IMR-90 (cell line): ENCODE measurements around the gene DYNC2LI1. TPM values are rescaled to one million over a fixed set of nuclear protein-coding genes. Genes with fewer than 3 reads are reported as not detected.

Experiments
- ATAC-seq: fragments of 200-7000 bp; cut with Tn5 transposase; 2 replicates; pipeline ENCODE4 v1.9.1; 2020; ENCODE audit warnings: low read depth, mild to moderate bottlenecking, moderate library complexity
- BruUV-seq: library from RNA; stranded (reverse); fragments of 400-500 nt; replicated peaks from 2 replicates; lab custom pipeline; 2021; lab: Mats Ljungman, UMichigan
- CTCF ChIA-PET: fragments of 300-600 bp; formaldehyde crosslinking; extraction: SDS; loops from one replicate; lab custom pipeline; 2021; ENCODE audit warnings: antibody characterized with exemption; lab: Yijun Ruan, JAX
- POLR2A ChIA-PET: fragments of 300-600 bp; sonication (Branson Sonifier 250); formaldehyde crosslinking; loops from one replicate; lab custom pipeline; 2022; ENCODE audit warnings: antibody characterized with exemption; ENCODE audit not compliant: unreplicated experiment; lab: Charles Lee
- DNase-seq: peaks from one replicate; pipeline ENCODE4 v3.0.0; 2013
- H2AFZ ChIP-seq: replicated peaks from 2 replicates; pipeline ENCODE3; 2013; ENCODE audit warnings: low read length, mild to moderate bottlenecking; ENCODE audit not compliant: poor library complexity
- H2AK5ac ChIP-seq: 2 replicates; pipeline ENCODE4 v1.6.1; 2013; ENCODE audit warnings: low read depth, low read length, inconsistent platforms
- H2AK9ac ChIP-seq: replicated peaks from 2 replicates; pipeline ENCODE3; 2013; ENCODE audit warnings: mild to moderate bottlenecking, low read depth, low read length, moderate library complexity; ENCODE audit not compliant: poor library complexity
- H2BK120ac ChIP-seq: 2 replicates; pipeline ENCODE4 v1.6.1; 2013; ENCODE audit warnings: low read depth, low read length, inconsistent platforms
- H2BK15ac ChIP-seq: 3 replicates; pipeline ENCODE4 v1.6.1; 2013; ENCODE audit warnings: low read depth, low read length, inconsistent platforms
- H2BK20ac ChIP-seq: 2 replicates; pipeline ENCODE4 v1.6.1; 2013; ENCODE audit warnings: low read depth, mild to moderate bottlenecking, inconsistent platforms, low read length, moderate library complexity
- H2BK5ac ChIP-seq: 2 replicates; pipeline ENCODE4 v1.6.1; 2013; ENCODE audit warnings: mild to moderate bottlenecking, low read depth, low read length, inconsistent platforms; ENCODE audit not compliant: poor library complexity, severe bottlenecking
- H3K14ac ChIP-seq: replicated peaks from 2 replicates; pipeline ENCODE4 v1.6.1; 2013; ENCODE audit warnings: low read depth, low read length, inconsistent platforms
- H3K18ac ChIP-seq: 2 replicates; pipeline ENCODE4 v1.6.1; 2013; ENCODE audit warnings: low read depth, low read length, control low read depth
- H3K23ac ChIP-seq: 2 replicates; pipeline ENCODE4 v1.6.1; 2013; ENCODE audit warnings: low read depth, low read length, inconsistent platforms
- H3K27ac ChIP-seq: 2 replicates; pipeline ENCODE4 v1.5.1; 2013; ENCODE audit warnings: mild to moderate bottlenecking, control low read depth, low read length; ENCODE audit not compliant: insufficient read depth
- H3K27me3 ChIP-seq: 2 replicates; pipeline ENCODE4 v1.6.1; 2013; ENCODE audit warnings: low read length; ENCODE audit not compliant: control insufficient read depth, insufficient read depth
- H3K36me3 ChIP-seq: 2 replicates; pipeline ENCODE4 v1.6.1; 2013; ENCODE audit warnings: low read length, mixed read lengths; ENCODE audit not compliant: control insufficient read depth, insufficient read depth
- H3K4ac ChIP-seq: 2 replicates; pipeline ENCODE4 v1.6.1; 2013; ENCODE audit warnings: low read depth, low read length, inconsistent platforms
- H3K4me1 ChIP-seq: 2 replicates; pipeline ENCODE4 v1.6.1; 2013; ENCODE audit warnings: low read length, mixed read lengths; ENCODE audit not compliant: control insufficient read depth, insufficient read depth
- H3K4me2 ChIP-seq: 2 replicates; pipeline ENCODE4 v1.6.1; 2013; ENCODE audit warnings: low read depth, mild to moderate bottlenecking, control low read depth, low read length, moderate library complexity
- H3K4me3 ChIP-seq: 2 replicates; pipeline ENCODE4 v1.5.1; 2013; ENCODE audit warnings: low read depth, mild to moderate bottlenecking, control low read depth, low read length, moderate library complexity; ENCODE audit not compliant: insufficient read depth
- H3K56ac ChIP-seq: 2 replicates; pipeline ENCODE4 v1.6.1; 2013; ENCODE audit warnings: low read length, inconsistent platforms; ENCODE audit not compliant: insufficient read depth; ENCODE audit errors: extremely low read depth
- H3K79me1 ChIP-seq, 2 experiments: 2 replicates each; pipeline ENCODE4 v1.6.1; 2013; ENCODE audit warnings: low read length in 2 of 2, inconsistent platforms in 1 of 2, low read depth in 1 of 2
- H3K9ac ChIP-seq: 2 replicates; pipeline ENCODE4 v1.6.1; 2013; ENCODE audit warnings: low read depth, low read length, control low read depth
- H3K9me1 ChIP-seq: 2 replicates; pipeline ENCODE4 v1.6.1; 2013; ENCODE audit warnings: low read length, inconsistent platforms; ENCODE audit not compliant: insufficient read depth
- H3K9me3 ChIP-seq: 2 replicates; pipeline ENCODE4 v1.6.1; 2013; ENCODE audit warnings: low read length; ENCODE audit not compliant: control insufficient read depth, insufficient read depth
- H4K20me1 ChIP-seq: 2 replicates; pipeline ENCODE4 v1.6.1; 2013; ENCODE audit warnings: low read length, inconsistent platforms; ENCODE audit not compliant: insufficient read depth
- H4K5ac ChIP-seq: 2 replicates; pipeline ENCODE4 v1.6.1; 2013; ENCODE audit warnings: mild to moderate bottlenecking, low read depth, low read length, control low read depth
- H4K8ac ChIP-seq, 2 experiments: 2 replicates each; pipeline ENCODE4 v1.6.1; 2013; ENCODE audit warnings: low read depth in 2 of 2, low read length in 2 of 2, control low read depth in 1 of 2, inconsistent platforms in 1 of 2
- H4K91ac ChIP-seq: 2 replicates; pipeline ENCODE4 v1.6.1; 2013; ENCODE audit warnings: low read depth, low read length, inconsistent platforms; ENCODE audit not compliant: insufficient read depth
- BHLHE40 ChIP-seq: fragments of 150-350 bp; IDR thresholded peaks from 2 replicates; pipeline ENCODE4 v1.6.1; 2016; ENCODE audit warnings: mild to moderate bottlenecking, low read depth, low read length
- CTCF ChIP-seq: conservative IDR thresholded peaks from 2 replicates; pipeline ENCODE4 v1.5.1; 2012; ENCODE audit warnings: mild to moderate bottlenecking, low read depth, low read length, improper control_type of control experiment
- FOS ChIP-seq: fragments of 150-350 bp; IDR thresholded peaks from 2 replicates; pipeline ENCODE4 v1.6.1; 2016; ENCODE audit warnings: low read depth, low read length
- MAFK ChIP-seq: IDR thresholded peaks from 2 replicates; pipeline ENCODE4 v1.6.1; 2012; ENCODE audit warnings: low read depth, low read length, improper control_type of control experiment
- NFE2L2 ChIP-seq: fragments of 150-350 bp; IDR thresholded peaks from 2 replicates; pipeline ENCODE4 v1.6.1; 2016; ENCODE audit warnings: low read depth, mild to moderate bottlenecking, low read length
- RCOR1 ChIP-seq: IDR thresholded peaks from 2 replicates; pipeline ENCODE4 v1.6.1; 2012; ENCODE audit warnings: mild to moderate bottlenecking, low read length, improper control_type of control experiment; ENCODE audit not compliant: insufficient replicate concordance
- RFX5 ChIP-seq: IDR thresholded peaks from 2 replicates; pipeline ENCODE4 v1.8.0; 2012; ENCODE audit warnings: low read depth, mild to moderate bottlenecking, low read length, moderate library complexity
- SMC3 ChIP-seq: fragments of 150-350 bp; IDR thresholded peaks from 2 replicates; pipeline ENCODE4 v1.6.1; 2016; ENCODE audit warnings: low read depth, mild to moderate bottlenecking, antibody characterized with exemption, low read length, moderate library complexity
- WGBS, 2 experiments: methylation state at CpG; one replicate each; pipeline versions ENCODE4 v1.1.5 to v1.1.7; 2013; ENCODE audit warnings: missing lambda C conversion rate in 2 of 2; ENCODE audit not compliant: insufficient read length in 1 of 2; ENCODE audit errors: extremely low coverage in 2 of 2; 5-methylcytosine and 5-hydroxymethylcytosine counted together
- dilution Hi-C: fragments of 300-500 bp; cut with HindIII; formaldehyde crosslinking; loops from one replicate; pipeline ENCODE4 v1.14.3; 2018; ENCODE audit warnings: low sequenced_read_pairs; ENCODE audit not compliant: unreplicated experiment
- in situ Hi-C: fragments of 300-500 bp; cut with MboI; formaldehyde crosslinking; loops from 3 replicates; pipeline ENCODE4 v1.14.3; 2019; ENCODE audit warnings: low sequenced_read_pairs, inconsistent platforms, mixed read lengths
- intact Hi-C: fragments of 100-400 bp; cut with micrococcal nuclease; formaldehyde crosslinking; loops from 2 replicates; pipeline ENCODE4 v1.10.0; 2022
- polyA plus RNA-seq, 3 experiments: library from polyadenylated mRNA; depleted of rRNA; stranded (reverse); fragments of >200 nt; gene quantifications; 2 replicates each; pipeline ENCODE4 v1.2.3, GENCODE V29; 2012; ENCODE audit warnings: low replicate concordance in 1 of 3
- total RNA-seq: library from RNA; depleted of rRNA; stranded (reverse); fragments of >200 nt; gene quantifications from 2 replicates; pipeline ENCODE4 v1.2.3, GENCODE V29; 2012

The DYNC2LI1 gene
- total and polyA plus RNA-seq, 2 of the 4 experiments (the other 2 are of a cell fraction) = 5.2 to 10.4 TPM

- no peak overlapping the region for H4K5ac ChIP-seq
- H3K9me3 ChIP-seq = no peaks in the 10 kb centered on the region
- in situ Hi-C loops (no loop called here), intact Hi-C loops (no loop called here), dilution Hi-C loops (no loop called here)
- no peak overlapping the region for H3K27ac ChIP-seq
- peak; percentile 97 for ATAC-seq
- H2BK5ac ChIP-seq = no peak overlapping the region
- BruUV-seq = no TSS peak
- no peak overlapping the region for H2AK9ac ChIP-seq
- no peaks in the 10 kb centered on the region for H3K79me1 ChIP-seq
- ChIA-PET POLR2A (no interaction called here), CTCF (no interaction called here)
- no peak overlapping the region for H3K4me2 ChIP-seq
- no peak overlapping the region for H2BK15ac ChIP-seq
- H3K4ac ChIP-seq = no peak overlapping the region
- H2AFZ ChIP-seq = no peak overlapping the region
- H2AK5ac ChIP-seq = no peak overlapping the region
- no peak overlapping the region for H4K8ac ChIP-seq
- no peaks in the 10 kb centered on the region for H3K36me3 ChIP-seq
- no peak overlapping the region for H3K23ac ChIP-seq
- H4K91ac ChIP-seq = no peak overlapping the region
- peaks cover 32% of the 10 kb centered on the region for H3K27me3 ChIP-seq
- H2BK120ac ChIP-seq = no peak overlapping the region
- H3K9me1 ChIP-seq = no peaks in the 10 kb centered on the region
- no peaks in the 10 kb centered on the region for H4K20me1 ChIP-seq
- H3K9ac ChIP-seq = no peak overlapping the region
- TF ChIP-seq FOS (no peak), BHLHE40 (no peak), MAFK (no peak), CTCF (no peak), RFX5 (no peak), NFE2L2 (no peak), RCOR1 (no peak), SMC3 (no peak)
- H3K18ac ChIP-seq = no peak overlapping the region
- DNase-seq = peak; percentile 29
- H3K14ac ChIP-seq = no peak overlapping the region
- H3K56ac ChIP-seq = no peak overlapping the region
- H3K4me3 ChIP-seq = no peak overlapping the region
- no CpG with 5 or more reads among the region's 1 CpG for WGBS, 2 experiments
- no peak overlapping the region for H2BK20ac ChIP-seq
- no peaks in the 10 kb centered on the region for H3K4me1 ChIP-seq
Measured at GRCh38 chr2:43848214-43848613, 74.4 kb downstream of the DYNC2LI1 start.
